Upper lobe of left lung (tissue), 4 donors: ENCODE data around the gene RANBP3L.

Source experiments
- EP300 ChIP-seq, 4 donors: sonication (generic); formaldehyde crosslinking; IDR thresholded peaks; one replicate each; pipeline ENCODE4 v1.5.1; 2017; ENCODE audit warnings: antibody characterized with exemption in 4 of 4, control low read depth in 2 of 4
- POLR2A ChIP-seq, 4 donors: fragments of 450-650 bp; IDR thresholded peaks; one replicate each; pipeline ENCODE4 v1.5.1; 2016 to 2017; ENCODE audit warnings: antibody characterized with exemption in 4 of 4, mild to moderate bottlenecking in 2 of 4
- TF ChIP-seq, protein P1 (sequence below), 6 experiments: fragments of 450-650 bp in 4 of 6; fragments of 200-600 bp in 2 of 6; sonication (generic) in 2 of 6; IDR thresholded peaks; one replicate each; pipeline ENCODE4 v1.5.1; 2016 to 2019; ENCODE audit warnings: antibody characterized with exemption in 6 of 6

DNA sequence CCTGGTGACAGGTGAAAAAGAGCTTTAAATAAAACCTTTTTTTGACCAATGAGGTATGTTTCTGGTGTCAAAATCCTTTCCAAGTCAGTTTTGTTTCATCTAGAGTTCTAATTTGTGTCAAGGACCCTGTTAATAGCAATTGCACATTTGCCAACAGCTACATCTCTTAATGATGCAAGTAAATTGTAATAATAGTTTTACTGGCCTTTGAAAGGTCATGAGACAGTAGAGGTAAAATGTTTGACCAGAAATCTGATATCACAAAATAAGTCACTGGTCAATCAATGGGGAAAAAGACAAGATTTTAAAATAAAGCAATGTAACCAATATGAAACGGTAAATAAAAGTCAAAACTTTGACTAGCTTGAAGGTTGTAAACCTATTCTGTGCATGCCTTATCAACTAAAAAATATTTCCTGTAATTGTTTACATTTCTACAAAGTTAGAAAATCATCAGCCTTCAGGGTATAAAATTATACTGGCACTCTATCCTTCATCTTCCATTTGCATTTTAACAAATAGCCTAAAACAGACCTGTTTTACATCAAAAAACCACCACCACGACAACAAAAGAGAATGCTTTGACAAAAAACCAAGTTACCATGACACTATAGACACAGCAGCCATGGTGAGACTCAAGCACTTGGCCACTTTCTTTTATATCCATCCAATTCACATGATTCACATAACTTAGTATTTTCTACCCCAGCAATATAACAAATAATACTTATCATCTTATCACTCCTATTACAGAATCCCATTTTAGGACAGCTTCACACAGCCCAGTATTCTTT, 63.0 kb downstream of the RANBP3L start:
- TF ChIP-seq EP300 (IDR thresholded peaks at IDR 0.05) = no peak
- no peak for TF ChIP-seq POLR2A (IDR thresholded peaks at IDR 0.05)
- TF ChIP-seq, protein P1, sequence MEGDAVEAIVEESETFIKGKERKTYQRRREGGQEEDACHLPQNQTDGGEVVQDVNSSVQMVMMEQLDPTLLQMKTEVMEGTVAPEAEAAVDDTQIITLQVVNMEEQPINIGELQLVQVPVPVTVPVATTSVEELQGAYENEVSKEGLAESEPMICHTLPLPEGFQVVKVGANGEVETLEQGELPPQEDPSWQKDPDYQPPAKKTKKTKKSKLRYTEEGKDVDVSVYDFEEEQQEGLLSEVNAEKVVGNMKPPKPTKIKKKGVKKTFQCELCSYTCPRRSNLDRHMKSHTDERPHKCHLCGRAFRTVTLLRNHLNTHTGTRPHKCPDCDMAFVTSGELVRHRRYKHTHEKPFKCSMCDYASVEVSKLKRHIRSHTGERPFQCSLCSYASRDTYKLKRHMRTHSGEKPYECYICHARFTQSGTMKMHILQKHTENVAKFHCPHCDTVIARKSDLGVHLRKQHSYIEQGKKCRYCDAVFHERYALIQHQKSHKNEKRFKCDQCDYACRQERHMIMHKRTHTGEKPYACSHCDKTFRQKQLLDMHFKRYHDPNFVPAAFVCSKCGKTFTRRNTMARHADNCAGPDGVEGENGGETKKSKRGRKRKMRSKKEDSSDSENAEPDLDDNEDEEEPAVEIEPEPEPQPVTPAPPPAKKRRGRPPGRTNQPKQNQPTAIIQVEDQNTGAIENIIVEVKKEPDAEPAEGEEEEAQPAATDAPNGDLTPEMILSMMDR (IDR thresholded peaks at IDR 0.05) = no peak
